Ascending aorta (tissue), 2 donors: ENCODE data around the gene CERT1. TPM values are rescaled to one million over a fixed set of nuclear protein-coding genes. Genes with fewer than 3 reads are reported as not detected.

Source experiments
- DNase-seq, 2 donors: peaks; one replicate each; pipeline ENCODE4 v3.0.0-alpha.2; 2019; ENCODE audit warnings: low spot score in 2 of 2
- H3K27ac ChIP-seq, 2 donors: fragments of 200-600 bp; sonication (generic); one replicate each; pipeline ENCODE4 v1.5.1; 2016 to 2017; ENCODE audit warnings: mild to moderate bottlenecking in 1 of 2
- H3K27me3 ChIP-seq: fragments of 200-600 bp; sonication (generic); one replicate; pipeline ENCODE4 v1.5.1; 2017
- H3K36me3 ChIP-seq, 2 donors: fragments of 200-600 bp; sonication (generic); one replicate each; pipeline ENCODE4 v1.5.1; 2016
- H3K4me1 ChIP-seq, 2 donors: fragments of 200-600 bp; sonication (generic); one replicate each; pipeline ENCODE4 v1.5.1; 2016 to 2017; ENCODE audit warnings: mild to moderate bottlenecking in 1 of 2
- H3K4me3 ChIP-seq, 2 donors: fragments of 200-600 bp; sonication (generic); one replicate each; pipeline ENCODE4 v1.5.1; 2016 to 2017; ENCODE audit warnings: mild to moderate bottlenecking in 1 of 2
- H3K9me3 ChIP-seq, 2 donors: fragments of 200-600 bp; sonication (generic); one replicate each; pipeline ENCODE4 v1.5.1; 2016
- CTCF ChIP-seq, 3 experiments: fragments of 200-600 bp in 2 of 3; fragments of 450-650 bp in 1 of 3; sonication (generic) in 2 of 3; IDR thresholded peaks; one replicate each; pipeline ENCODE4 v1.5.1; 2016 to 2019; ENCODE audit warnings: antibody characterized with exemption in 3 of 3, mild to moderate bottlenecking in 1 of 3, moderate library complexity in 1 of 3
- intact Hi-C: fragments of 100-400 bp; cut with DNase I; formaldehyde crosslinking; loops from one replicate; pipeline ENCODE4 v1.15.1; 2023
- total RNA-seq: library from RNA; depleted of rRNA; stranded (reverse); fragments of >200 nt; gene quantifications from one replicate; pipeline ENCODE4 v1.1.0, GENCODE V29; 2016

CERT1 gene
- total RNA-seq, 1 donor from 2014 or later = 29.8 TPM

- Histone ChIP-seq H3K4me3 (no peak overlapping the region), H3K27me3 (no peaks in the 10 kb centered on the region), H3K4me1 (no peaks in the 10 kb centered on the region), H3K36me3 (no peaks in the 10 kb centered on the region), H3K27ac (no peak overlapping the region), H3K9me3 (peaks cover 0 to 9% of the 10 kb centered on the region in 2 donors)
- TF ChIP-seq CTCF (IDR thresholded peaks at IDR 0.05) = no peak
- DNase-seq = no peak
- intact Hi-C loops = no loop called here
Observed at GRCh38 chr5:75529185-75529584, 17.8 kb upstream of the CERT1 start.

- H3K36me3 ChIP-seq = no peaks in the 10 kb centered on the region
- H3K27ac ChIP-seq = no peak overlapping the region
- intact Hi-C loops = no loop called here
- TF ChIP-seq CTCF (IDR thresholded peaks at IDR 0.05) = no peak
- peaks cover 4 to 8% of the 10 kb centered on the region in 2 donors for H3K9me3 ChIP-seq
- peaks cover 0 to 17% of the 10 kb centered on the region in 2 donors for H3K4me1 ChIP-seq
- H3K4me3 ChIP-seq = no peak overlapping the region
- no peaks in the 10 kb centered on the region for H3K27me3 ChIP-seq
- DNase-seq = no peak
Observed at GRCh38 chr5:75526070-75526469, 14.6 kb upstream of the CERT1 start.

GRCh38 chr5:75525344-75525743 is 13.9 kb upstream of the CERT1 start:
- Histone ChIP-seq H3K36me3 (no peaks in the 10 kb centered on the region), H3K4me3 (no peak overlapping the region), H3K9me3 (peaks cover 11 to 15% of the 10 kb centered on the region in 2 donors), H3K27me3 (no peaks in the 10 kb centered on the region), H3K4me1 (peaks cover 0 to 17% of the 10 kb centered on the region in 2 donors), H3K27ac (no peak overlapping the region)
- TF ChIP-seq CTCF (IDR thresholded peaks at IDR 0.05) = no peak
- DNase-seq = no peak
- intact Hi-C loops = no loop called here

- Histone ChIP-seq H3K27ac (no peak overlapping the region), H3K9me3 (peaks cover 12 to 17% of the 10 kb centered on the region in 2 donors), H3K27me3 (no peaks in the 10 kb centered on the region), H3K4me3 (no peak overlapping the region), H3K4me1 (peaks cover 0 to 17% of the 10 kb centered on the region in 2 donors), H3K36me3 (no peaks in the 10 kb centered on the region)
- DNase-seq = no peak
- no peak for TF ChIP-seq CTCF (IDR thresholded peaks at IDR 0.05)
- intact Hi-C loops = no loop called here
Observed at GRCh38 chr5:75524591-75524990, 13.2 kb upstream of the CERT1 start.

GRCh38 chr5:75524071-75524470 is 12.6 kb upstream of the CERT1 start:
- peaks cover 12 to 19% of the 10 kb centered on the region in 2 donors for H3K9me3 ChIP-seq
- H3K36me3 ChIP-seq = no peaks in the 10 kb centered on the region
- intact Hi-C loops = no loop called here
- no peak overlapping the region for H3K4me3 ChIP-seq
- H3K27me3 ChIP-seq = no peaks in the 10 kb centered on the region
- TF ChIP-seq CTCF (IDR thresholded peaks at IDR 0.05) = no peak
- H3K27ac ChIP-seq = no peak overlapping the region
- H3K4me1 ChIP-seq = peaks cover 0 to 17% of the 10 kb centered on the region in 2 donors
- no peak for DNase-seq

- Histone ChIP-seq H3K27ac (no peak overlapping the region), H3K9me3 (peaks cover 12 to 19% of the 10 kb centered on the region in 2 donors), H3K36me3 (no peaks in the 10 kb centered on the region), H3K4me1 (peaks cover 0 to 17% of the 10 kb centered on the region in 2 donors), H3K27me3 (no peaks in the 10 kb centered on the region), H3K4me3 (no peak overlapping the region)
- intact Hi-C loops = no loop called here
- TF ChIP-seq CTCF (IDR thresholded peaks at IDR 0.05) = no peak
- no peak for DNase-seq
Observed at GRCh38 chr5:75523275-75523674, 11.8 kb upstream of the CERT1 start.
